HCT116 (cell line): Measurements from ENCODE around the gene TMEM223. TPM values are rescaled to one million over a fixed set of nuclear protein-coding genes. Genes with fewer than 3 reads are reported as not detected.

ENCODE experiments used
- ATAC-seq: fragments of 200-7000 bp; cut with Tn5 transposase; 2 replicates; pipeline ENCODE4 v1.9.1; 2020; ENCODE audit warnings: mild to moderate bottlenecking, moderate library complexity
- BruUV-seq: library from RNA; stranded (reverse); fragments of 400-500 nt; replicated peaks from 2 replicates; lab custom pipeline; 2021; lab: Mats Ljungman, UMichigan
- CTCF ChIA-PET: fragments of 300-600 bp; sonication (Branson Sonifier 250); formaldehyde crosslinking; loops from one replicate; lab custom pipeline; 2021; ENCODE audit warnings: antibody characterized with exemption; lab: Charles Lee
- POLR2A ChIA-PET: fragments of 300-600, 350-600 bp; sonication (Branson Sonifier 250); formaldehyde crosslinking; loops from one replicate; lab custom pipeline; 2021; ENCODE audit warnings: antibody characterized with exemption; lab: Charles Lee
- RAD21 ChIA-PET, 2 experiments: fragments of 300-600 bp; sonication (Branson Sonifier 250); formaldehyde crosslinking; loops; one replicate each; lab custom pipeline; 2023; ENCODE audit warnings: low total read pairs in 2 of 2; ENCODE audit not compliant: uncharacterized antibody in 2 of 2, unreplicated experiment in 2 of 2, low non-redundant PET in 1 of 2; lab: Charles Lee
- DNase-seq: peaks from one replicate; pipeline ENCODE4 v3.0.0-alpha.2; 2010; ENCODE audit warnings: low read depth, low spot score
- H2AFZ ChIP-seq: fragments of 200-600 bp; shearing (Covaris generic), sonication (generic); 2 replicates; pipeline ENCODE4 v1.6.1; 2017; ENCODE audit warnings: low read depth, mixed run types, mixed read lengths, antibody characterized with exemption, low read length; ENCODE audit not compliant: poor library complexity, severe bottlenecking
- H3K27ac ChIP-seq: 2 replicates; pipeline ENCODE4 v1.5.1; 2012; ENCODE audit warnings: low read depth, low read length
- H3K27me3 ChIP-seq: fragments of 200-600 bp; sonication (generic); 2 replicates; pipeline ENCODE4 v1.6.1; 2016; ENCODE audit warnings: mixed run types, low read length, mixed read lengths; ENCODE audit not compliant: insufficient read depth
- H3K36me3 ChIP-seq, 2 experiments: fragments of 200-500 bp in 1 of 2; fragments of 200-600 bp in 1 of 2; sonication (Bioruptor generic) in 1 of 2; sonication (generic) in 1 of 2; 2 replicates each; pipeline versions ENCODE4 v1.5.1 to v1.6.1; 2014 to 2016; ENCODE audit warnings: low read length in 2 of 2, inconsistent platforms in 1 of 2, mixed read lengths in 1 of 2, mixed run types in 1 of 2; ENCODE audit not compliant: insufficient read depth in 2 of 2, control insufficient read depth in 1 of 2
- H3K4me1 ChIP-seq, 2 experiments: fragments of 200-600 bp in 1 of 2; sonication (generic) in 1 of 2; 2 replicates each; pipeline versions ENCODE4 v1.5.1 to v1.6.1; 2012 to 2017; ENCODE audit warnings: low read length in 2 of 2, inconsistent platforms in 1 of 2, mild to moderate bottlenecking in 1 of 2, mixed read lengths in 1 of 2, mixed run types in 1 of 2, moderate library complexity in 1 of 2; ENCODE audit not compliant: insufficient read depth in 2 of 2, control insufficient read depth in 1 of 2
- H3K4me2 ChIP-seq: fragments of 200-600 bp; sonication (generic); 2 replicates; pipeline ENCODE4 v1.6.1; 2017; ENCODE audit warnings: mixed run types, low read length, mixed read lengths
- H3K4me3 ChIP-seq, 2 experiments: fragments of 200-600 bp in 1 of 2; sonication (generic) in 1 of 2; replicated peaks in 1 of 2; 2 replicates each; pipeline ENCODE4 v1.5.1; 2011 to 2016; ENCODE audit warnings: low read length in 2 of 2, control low read depth in 1 of 2, low read depth in 1 of 2, mild to moderate bottlenecking in 1 of 2, mixed read lengths in 1 of 2, mixed run types in 1 of 2
- H3K79me2 ChIP-seq: fragments of 200-600 bp; sonication (generic); 2 replicates; pipeline ENCODE4 v1.6.1; 2017; ENCODE audit warnings: mild to moderate bottlenecking, mixed run types, low read length, moderate library complexity, mixed read lengths; ENCODE audit not compliant: insufficient read depth
- H3K9ac ChIP-seq: fragments of 200-600 bp; sonication (generic); 2 replicates; pipeline ENCODE4 v1.6.1; 2016; ENCODE audit warnings: low read length, mixed read lengths
- H3K9me2 ChIP-seq: fragments of 200-600 bp; sonication (generic), shearing (Covaris generic); 2 replicates; pipeline ENCODE4 v1.6.1; 2017; ENCODE audit warnings: mixed run types, mild to moderate bottlenecking, moderate library complexity; ENCODE audit not compliant: insufficient read depth
- H3K9me3 ChIP-seq, 2 experiments: fragments of 200-500 bp in 1 of 2; fragments of 200-600 bp in 1 of 2; sonication (Bioruptor generic) in 1 of 2; sonication (generic) in 1 of 2; 2 replicates each; pipeline ENCODE4 v1.6.1; 2014 to 2017; ENCODE audit warnings: low read length in 2 of 2, mixed read lengths in 2 of 2, inconsistent platforms in 1 of 2, low read depth in 1 of 2, mild to moderate bottlenecking in 1 of 2, mixed run types in 1 of 2, moderate library complexity in 1 of 2; ENCODE audit not compliant: control insufficient read depth in 1 of 2, insufficient read depth in 1 of 2
- H4K20me1 ChIP-seq: fragments of 200-600 bp; sonication (generic), shearing (Covaris generic); 2 replicates; pipeline ENCODE4 v1.6.1; 2017; ENCODE audit warnings: mixed run types, mild to moderate bottlenecking, moderate library complexity; ENCODE audit not compliant: insufficient read depth
- CTCF ChIP-seq, 3 experiments: fragments of 200-600 bp in 1 of 3; sonication (generic) in 1 of 3; IDR thresholded peaks in 2 of 3; conservative IDR thresholded peaks in 1 of 3; 2 replicates each; pipeline ENCODE4 v1.5.1; 2012 to 2017; ENCODE audit warnings: low read depth in 2 of 3, low read length in 2 of 3, antibody characterized with exemption in 1 of 3, borderline replicate concordance in 1 of 3, control low read depth in 1 of 3, mild to moderate bottlenecking in 1 of 3, mixed read lengths in 1 of 3, mixed run types in 1 of 3, moderate library complexity in 1 of 3; ENCODE audit not compliant: insufficient read depth in 1 of 3
- EZH2phosphoT487 ChIP-seq: fragments of 200-600 bp; IDR thresholded peaks from 2 replicates; pipeline ENCODE4 v1.6.1; 2018; ENCODE audit warnings: antibody characterized with exemption, borderline replicate concordance
- POLR2AphosphoS5 ChIP-seq: IDR thresholded peaks from 2 replicates; pipeline ENCODE4 v1.6.1; 2011; ENCODE audit warnings: mild to moderate bottlenecking, low read depth, low read length, moderate library complexity
- SIN3A ChIP-seq: IDR thresholded peaks from 2 replicates; pipeline ENCODE4 v1.6.1; 2012; ENCODE audit warnings: low read depth
- SP1 ChIP-seq: IDR thresholded peaks from 2 replicates; pipeline ENCODE4 v1.6.1; 2012; ENCODE audit warnings: low read depth
- ZNF274 ChIP-seq: fragments of 200-500 bp; sonication (Bioruptor generic); IDR thresholded peaks from 2 replicates; pipeline ENCODE4 v1.6.1; 2014; ENCODE audit warnings: mild to moderate bottlenecking, low read depth, low read length, inconsistent platforms
- intact Hi-C: fragments of 100-400 bp; cut with micrococcal nuclease; formaldehyde crosslinking; loops from 2 replicates; pipeline ENCODE4 v1.10.0; 2022
- total RNA-seq: library from RNA; stranded (reverse); gene quantifications from one replicate; pipeline ENCODE4 v1.2.1, GENCODE V29; 2021; ENCODE audit not compliant: unreplicated experiment

Gene TMEM223
- total RNA-seq, 1 experiment from 2014 or later = 18.4 TPM

- DNase-seq = no peak
- no peak for ATAC-seq
- no peaks in the 10 kb centered on the region for H3K9me3 ChIP-seq
- no peak overlapping the region; the same call in 1 of the 2 replicates for H3K9ac ChIP-seq
- intact Hi-C loops = loop anchor here (5.0 kb wide), 2 partner anchors 93 to 117 kb away; partner anchors contain the start of genes LBHD1, SLC3A2 and UQCC3
- RAD21 ChIA-PET = no interaction called here
- H2AFZ ChIP-seq = no peak overlapping the region
- no TSS peak for BruUV-seq
- H3K27ac ChIP-seq = peak overlapping the region; percentile 96; the same call in 1 of the 2 replicates
- H3K4me2 ChIP-seq = peak overlapping the region; percentile 91
- CTCF ChIA-PET = interaction anchor here (1.4 kb wide), 1 partner anchor 394 kb away, joined by 4 read pairs; no protein-coding TSS in a partner anchor
- H3K36me3 ChIP-seq = peaks cover 11 to 39% of the 10 kb centered on the region in 2 experiments; a peak in 3 of 4 replicates
- POLR2A ChIA-PET = interaction anchor here (0.6 to 6.1 kb wide), 4 partner anchors 51 to 1248 kb away, joined by 3 to 82 read pairs (median 3); partner anchors contain the start of gene WDR74
- TF ChIP-seq POLR2AphosphoS5 (no peak), ZNF274 (no peak), SP1 (no peak), CTCF (IDR thresholded peaks at IDR 0.05 in 2 of 3, conservative IDR thresholded peaks at IDR 0.05 in 1 of 3; ENCODE audit: borderline replicate concordance in 1 of 3, insufficient read depth in 1 of 3, low read depth in 2 of 3, low read length in 2 of 3) (no peak), SIN3A (no peak)
- peaks cover 51% of the 10 kb centered on the region for H3K79me2 ChIP-seq
- no peaks in the 10 kb centered on the region for H3K27me3 ChIP-seq
- H4K20me1 ChIP-seq = no peaks in the 10 kb centered on the region
- H3K4me1 ChIP-seq = peaks cover 26 to 47% of the 10 kb centered on the region in 2 experiments; a peak in 3 of 4 replicates
- no peaks in the 10 kb centered on the region for H3K9me2 ChIP-seq
- no peak overlapping the region for H3K4me3 ChIP-seq
Observed at GRCh38 chr11:62789576-62789975, 2.2 kb downstream of the TMEM223 start.

DNA sequence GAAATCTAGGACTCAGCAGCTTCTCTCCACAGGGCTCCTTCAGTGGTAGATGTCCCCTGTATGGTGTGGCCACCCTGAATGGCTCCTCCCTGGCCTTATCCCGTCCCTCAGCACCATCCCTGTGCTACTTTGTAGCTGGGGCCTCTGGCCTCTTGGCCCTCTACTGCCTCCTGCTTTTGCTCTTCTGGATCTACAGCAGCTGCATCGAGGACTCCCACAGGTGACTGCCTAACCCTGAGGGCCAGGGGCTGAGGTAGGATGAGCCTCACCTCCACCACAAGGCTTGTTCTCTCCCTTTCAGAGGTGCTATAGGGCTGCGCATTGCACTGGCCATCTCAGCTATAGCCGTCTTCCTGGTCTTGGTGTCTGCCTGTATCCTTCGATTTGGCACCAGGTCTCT lies 2.8 kb downstream of the TMEM223 start:
- Histone ChIP-seq H3K79me2 (peaks cover 51% of the 10 kb centered on the region), H3K36me3 (peaks cover 11 to 34% of the 10 kb centered on the region in 2 experiments; a peak in 2 of 4 replicates), H4K20me1 (no peaks in the 10 kb centered on the region), H3K27me3 (no peaks in the 10 kb centered on the region), H3K9me3 (no peaks in the 10 kb centered on the region), H3K27ac (peak overlapping the region; percentile 96), H3K9ac (peak overlapping the region; percentile 86), H3K4me1 (peaks cover 26 to 47% of the 10 kb centered on the region in 2 experiments; a peak in 3 of 4 replicates), H3K9me2 (no peaks in the 10 kb centered on the region)
- CTCF ChIA-PET = interaction anchor here (1.4 kb wide), 1 partner anchor 394 kb away, joined by 4 read pairs; no protein-coding TSS in a partner anchor
- DNase-seq = no peak
- ATAC-seq = no peak
- intact Hi-C loops = loop anchor here (1.0 to 5.0 kb wide), 3 partner anchors 51 to 117 kb away; partner anchors contain the start of genes LBHD1, SLC3A2 and UQCC3
- RAD21 ChIA-PET = no interaction called here
- POLR2A ChIA-PET = interaction anchor here (6.1 kb wide), 1 partner anchor 51 kb away, joined by 82 read pairs; the partner anchor contains the start of gene WDR74
- no TSS peak for BruUV-seq
- 0 out of 2 replicates have a peak, but pooled peaks have one; percentile 31 for TF ChIP-seq POLR2AphosphoS5
- TF ChIP-seq SP1 = no peak
- TF ChIP-seq CTCF (IDR thresholded peaks at IDR 0.05 in 2 of 3, conservative IDR thresholded peaks at IDR 0.05 in 1 of 3; ENCODE audit: borderline replicate concordance in 1 of 3, insufficient read depth in 1 of 3, low read depth in 2 of 3, low read length in 2 of 3) = peak in 2 of 3 experiments; percentile 15 to 38; a peak in 2 of 6 replicates
- no peak for TF ChIP-seq EZH2phosphoT487
- TF ChIP-seq, all 23 proteins: peak for 2
- no peak overlapping the region for H2AFZ ChIP-seq
- H3K4me3 ChIP-seq = peak overlapping the region; percentile 19 to 80; a peak in 2 of 4 replicates
- H3K4me2 ChIP-seq = peak overlapping the region; percentile 91
